ENCODE measurements around the gene PGM2. TPM values are rescaled to one million over a fixed set of nuclear protein-coding genes. Genes with fewer than 3 reads are reported as not detected.

PGM2 gene
- total and polyA plus RNA-seq, 10 of the 15 experiments (the other 5 are each of a cell fraction or from before 2014, with no cell fraction given): 11.9 to 41.7 (median 37.1) TPM

DNA sequence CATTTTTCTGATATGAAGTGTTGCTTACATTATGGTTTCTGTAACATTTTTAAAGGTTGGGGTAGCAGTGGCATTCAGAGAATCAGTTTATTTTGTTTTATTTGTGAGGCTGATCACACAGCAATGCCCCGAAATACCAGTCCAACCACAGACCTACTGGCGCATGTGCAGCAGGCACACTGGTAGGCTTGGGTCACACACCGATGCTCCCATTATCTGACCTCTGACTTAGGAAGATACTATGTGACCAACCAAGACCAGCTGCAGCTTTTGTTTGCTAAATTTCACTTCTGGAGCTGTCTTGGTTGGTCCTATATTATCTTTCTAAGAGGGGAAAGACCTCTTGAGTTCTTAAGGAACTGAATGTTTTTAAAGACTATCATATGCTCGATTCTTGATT is 18.7 kb downstream of the PGM2 start (continued):
- TF ChIP-seq, protein P1, sequence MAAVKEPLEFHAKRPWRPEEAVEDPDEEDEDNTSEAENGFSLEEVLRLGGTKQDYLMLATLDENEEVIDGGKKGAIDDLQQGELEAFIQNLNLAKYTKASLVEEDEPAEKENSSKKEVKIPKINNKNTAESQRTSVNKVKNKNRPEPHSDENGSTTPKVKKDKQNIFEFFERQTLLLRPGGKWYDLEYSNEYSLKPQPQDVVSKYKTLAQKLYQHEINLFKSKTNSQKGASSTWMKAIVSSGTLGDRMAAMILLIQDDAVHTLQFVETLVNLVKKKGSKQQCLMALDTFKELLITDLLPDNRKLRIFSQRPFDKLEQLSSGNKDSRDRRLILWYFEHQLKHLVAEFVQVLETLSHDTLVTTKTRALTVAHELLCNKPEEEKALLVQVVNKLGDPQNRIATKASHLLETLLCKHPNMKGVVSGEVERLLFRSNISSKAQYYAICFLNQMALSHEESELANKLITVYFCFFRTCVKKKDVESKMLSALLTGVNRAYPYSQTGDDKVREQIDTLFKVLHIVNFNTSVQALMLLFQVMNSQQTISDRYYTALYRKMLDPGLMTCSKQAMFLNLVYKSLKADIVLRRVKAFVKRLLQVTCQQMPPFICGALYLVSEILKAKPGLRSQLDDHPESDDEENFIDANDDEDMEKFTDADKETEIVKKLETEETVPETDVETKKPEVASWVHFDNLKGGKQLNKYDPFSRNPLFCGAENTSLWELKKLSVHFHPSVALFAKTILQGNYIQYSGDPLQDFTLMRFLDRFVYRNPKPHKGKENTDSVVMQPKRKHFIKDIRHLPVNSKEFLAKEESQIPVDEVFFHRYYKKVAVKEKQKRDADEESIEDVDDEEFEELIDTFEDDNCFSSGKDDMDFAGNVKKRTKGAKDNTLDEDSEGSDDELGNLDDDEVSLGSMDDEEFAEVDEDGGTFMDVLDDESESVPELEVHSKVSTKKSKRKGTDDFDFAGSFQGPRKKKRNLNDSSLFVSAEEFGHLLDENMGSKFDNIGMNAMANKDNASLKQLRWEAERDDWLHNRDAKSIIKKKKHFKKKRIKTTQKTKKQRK (IDR thresholded peaks at IDR 0.05; ENCODE audit: low read depth, low read length): no peak
- TF ChIP-seq IKZF2 (IDR thresholded peaks at IDR 0.05): no peak

DNA sequence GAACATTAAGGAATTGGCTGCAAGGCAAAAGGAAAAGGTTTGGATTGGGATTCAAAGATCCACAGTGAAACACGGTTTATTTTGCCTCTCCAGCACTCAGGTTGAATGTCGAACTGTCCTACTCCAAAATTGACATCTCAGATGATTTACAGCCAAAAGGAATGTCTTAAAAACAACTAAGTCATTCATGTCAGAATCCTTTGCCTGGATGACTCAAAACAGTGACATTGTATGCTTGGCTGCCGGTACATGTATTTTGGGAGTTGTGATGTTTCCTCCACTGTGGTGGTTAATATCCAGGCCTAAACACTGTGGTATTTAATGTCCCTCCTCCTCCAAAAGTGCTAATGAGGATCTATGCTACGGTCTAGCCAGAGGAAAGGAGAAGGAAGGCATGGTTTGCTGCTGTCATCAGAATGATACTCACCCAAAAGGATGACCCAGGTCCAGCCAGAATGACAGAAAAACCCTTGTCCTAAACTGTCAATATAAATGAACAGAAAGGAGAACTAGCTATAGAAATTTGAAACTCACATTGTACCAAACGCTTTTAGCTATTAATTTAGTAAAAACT is 20.9 kb downstream of the PGM2 start:
- RAD21 ChIA-PET (ENCODE audit: unreplicated experiment): interaction anchor here (1.1 kb wide), 1 partner anchor 21 kb away, joined by 3 read pairs; the partner anchor contains the start of gene PGM2
- H3K36me3 ChIP-seq (ENCODE audit: control insufficient read depth in 2 of 2, insufficient read depth in 2 of 2, low read length in 1 of 2): peaks cover 0 to 35% of the 10 kb centered on the region in 2 experiments; a peak in 3 of 4 replicates
- in situ Hi-C loops (cut with MboI) (no loop called here), intact Hi-C loops (cut with micrococcal nuclease; ENCODE audit: unreplicated experiment) (no loop called here)
- CTCF ChIA-PET: no interaction called here
- H3K4me3 ChIP-seq: no peak overlapping the region
- peaks cover 2% of the 10 kb centered on the region; the same call in 1 of the 2 replicates for H3K4me1 ChIP-seq (ENCODE audit: control insufficient read depth, insufficient read depth, low read length)
- 41% methylated on average over 5 of the region's 5 CpGs for WGBS (ENCODE audit: insufficient coverage, insufficient replicate concordance, low lambda C conversion rate, missing lambda C conversion rate)
- TSS peak; percentile 29 for BruUV-seq (replicated peaks)
- no peak for FAIRE-seq
- H3K27me3 ChIP-seq (replicated peaks in 1 of 2; ENCODE audit: control insufficient read depth in 2 of 2, insufficient read depth in 2 of 2, low read length in 1 of 2): no peaks in the 10 kb centered on the region
- H3K79me2 ChIP-seq (ENCODE audit: control insufficient read depth, insufficient read depth, low read length): no peaks in the 10 kb centered on the region
- SMC1A ChIA-PET (ENCODE audit: uncharacterized antibody, unreplicated experiment): interaction anchor here (0.5 to 0.9 kb wide), 2 partner anchors 11 to 23 kb away, joined by 3 read pairs; no protein-coding TSS in a partner anchor
- no peak for TF ChIP-seq ASH2L (IDR thresholded peaks at IDR 0.05; ENCODE audit: borderline replicate concordance, low read depth)
- no peak overlapping the region for H3K9ac ChIP-seq (ENCODE audit: control insufficient read depth, insufficient read depth, low read length)
- no peaks in the 10 kb centered on the region for H3K9me3 ChIP-seq (replicated peaks; ENCODE audit: control insufficient read depth, insufficient read depth, low read length)
- H3K4me2 ChIP-seq (ENCODE audit: control insufficient read depth, insufficient read depth): no peak overlapping the region
- H2AFZ ChIP-seq (ENCODE audit: control insufficient read depth, low read depth, low read length): no peak overlapping the region
- H3K27ac ChIP-seq (ENCODE audit: control insufficient read depth, insufficient read depth): no peak overlapping the region
- H4K20me1 ChIP-seq (ENCODE audit: control insufficient read depth, insufficient read depth): no peaks in the 10 kb centered on the region
- POLR2A ChIA-PET: no interaction called here
- DNase-seq (ENCODE audit: low read depth, low spot score): no peak
- no peak for ATAC-seq
